OCI-LY1 (cell line): ENCODE measurements around the gene PTPRJ.

Experiments
- H2AFZ ChIP-seq: fragments of 200-600 bp; sonication (generic), shearing (Covaris generic); 2 replicates; pipeline ENCODE4 v1.6.0; 2014; ENCODE audit warnings: antibody characterized with exemption, mild to moderate bottlenecking, low read length
- H3F3A ChIP-seq: fragments of 200-600 bp; sonication (generic), shearing (Covaris generic); 2 replicates; pipeline ENCODE4 v1.6.0; 2014; ENCODE audit warnings: mild to moderate bottlenecking, antibody characterized with exemption, low read length, moderate library complexity; ENCODE audit not compliant: insufficient read depth
- H3K27ac ChIP-seq: fragments of 200-600 bp; sonication (generic); 2 replicates; pipeline ENCODE4 v1.5.1; 2014; ENCODE audit warnings: low read length, mixed run types, mild to moderate bottlenecking, low read depth; ENCODE audit not compliant: poor library complexity, severe bottlenecking
- H3K27me3 ChIP-seq: fragments of 200-600 bp; sonication (generic); 2 replicates; pipeline ENCODE4 v1.6.0; 2014; ENCODE audit warnings: antibody characterized with exemption, mild to moderate bottlenecking, low read length, moderate library complexity; ENCODE audit not compliant: insufficient read depth
- H3K36me3 ChIP-seq: fragments of 200-600 bp; sonication (generic); 2 replicates; pipeline ENCODE4 v1.6.1; 2014; ENCODE audit warnings: mild to moderate bottlenecking, antibody characterized with exemption, low read length, moderate library complexity, mixed read lengths; ENCODE audit not compliant: insufficient read depth
- H3K4me1 ChIP-seq: fragments of 200-600 bp; sonication (generic); 2 replicates; pipeline ENCODE4 v1.5.1; 2014; ENCODE audit warnings: mild to moderate bottlenecking, low read length, moderate library complexity; ENCODE audit not compliant: insufficient read depth, severe bottlenecking
- H3K4me2 ChIP-seq: fragments of 200-600 bp; sonication (generic), shearing (Covaris generic); 2 replicates; pipeline ENCODE4 v1.6.1; 2014; ENCODE audit warnings: low read length
- H3K4me3 ChIP-seq: fragments of 200-600 bp; sonication (generic); 2 replicates; pipeline ENCODE4 v1.5.1; 2014; ENCODE audit warnings: low read length, low read depth, mild to moderate bottlenecking, mixed read lengths; ENCODE audit not compliant: poor library complexity, severe bottlenecking
- H3K79me2 ChIP-seq: fragments of 200-600 bp; shearing (Covaris generic); 2 replicates; pipeline ENCODE4 v1.6.1; 2016; ENCODE audit warnings: mixed run types, low read length, mixed read lengths; ENCODE audit not compliant: insufficient read depth
- H3K9ac ChIP-seq: fragments of 200-600 bp; sonication (generic), shearing (Covaris generic); 2 replicates; pipeline ENCODE4 v1.6.1; 2014; ENCODE audit warnings: mild to moderate bottlenecking, low read length, mixed read lengths
- H3K9me2 ChIP-seq: fragments of 200-600 bp; sonication (generic), shearing (Covaris generic); 2 replicates; pipeline ENCODE4 v1.6.1; 2014; ENCODE audit warnings: low read depth, mild to moderate bottlenecking, low read length, mixed read lengths
- H3K9me3 ChIP-seq: fragments of 200-600 bp; shearing (Covaris generic); 2 replicates; pipeline ENCODE4 v1.6.1; 2014; ENCODE audit warnings: low read length, mixed read lengths
- H4K20me1 ChIP-seq: fragments of 200-600 bp; sonication (generic), shearing (Covaris generic); 2 replicates; pipeline ENCODE4 v1.6.0; 2016; ENCODE audit warnings: mild to moderate bottlenecking, low read length; ENCODE audit not compliant: insufficient read depth
- EZH2 ChIP-seq: fragments of 200-600 bp; sonication (generic), shearing (Covaris generic); IDR thresholded peaks from 2 replicates; pipeline ENCODE4 v1.8.0; 2017; ENCODE audit warnings: borderline replicate concordance, mixed run types, mild to moderate bottlenecking, antibody characterized with exemption, low read length, moderate library complexity, mixed read lengths
- TF ChIP-seq, protein P1 (sequence below): fragments of 200-600 bp; sonication (generic), shearing (Covaris generic); IDR thresholded peaks from 2 replicates; pipeline ENCODE4 v1.5.1; 2017; ENCODE audit warnings: mild to moderate bottlenecking, antibody characterized with exemption, low read length, moderate library complexity, mixed read lengths

Gene PTPRJ

DNA sequence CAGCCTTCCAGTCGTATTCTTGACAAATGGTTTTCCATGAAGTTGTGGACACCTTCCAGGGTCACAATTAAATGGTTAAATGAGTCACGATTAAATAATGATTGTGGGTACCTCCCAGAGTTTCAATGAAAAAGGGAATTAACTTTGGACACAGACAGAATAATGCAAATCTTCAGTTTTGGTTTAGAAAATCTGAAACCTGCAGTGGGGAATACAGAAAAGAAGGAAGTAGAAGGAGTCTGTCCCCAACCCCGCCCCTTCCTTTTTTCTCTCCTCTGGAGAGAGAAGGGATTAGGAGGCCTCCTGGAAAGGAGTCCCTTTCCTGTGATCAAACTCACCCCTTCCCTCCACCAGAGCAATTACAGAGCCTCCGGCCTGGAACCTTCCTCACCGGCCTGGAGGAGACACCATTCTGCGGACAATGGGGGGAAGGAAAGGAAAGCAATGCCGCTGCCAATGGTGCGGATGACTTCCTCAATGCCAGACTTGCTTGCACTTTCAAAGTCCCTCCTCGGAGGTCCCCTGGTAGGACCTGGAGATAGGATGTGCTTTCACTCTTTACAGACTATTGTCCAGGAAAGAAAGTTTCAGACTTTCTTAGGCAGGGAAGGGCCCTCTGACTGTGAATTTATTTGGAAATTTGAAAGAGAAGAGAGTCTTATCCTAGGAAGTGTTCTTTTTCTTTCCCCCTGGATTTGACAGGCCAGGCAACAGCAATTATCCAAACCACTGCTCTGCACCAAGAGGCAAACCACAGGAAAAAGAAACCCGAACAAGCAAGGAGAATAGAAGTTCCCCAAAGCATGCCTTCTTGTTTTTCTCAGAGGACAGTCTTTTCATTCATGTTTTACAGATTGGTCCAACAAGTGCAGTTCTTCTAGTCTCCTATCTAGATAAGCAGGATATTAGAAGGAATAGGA is 86.8 kb downstream of the PTPRJ start:
- no peaks in the 10 kb centered on the region for H3K9me2 ChIP-seq
- H3K9me3 ChIP-seq, result no peaks in the 10 kb centered on the region
- H3K9ac ChIP-seq, result no peak overlapping the region
- no peak overlapping the region for H3K4me2 ChIP-seq
- no peak overlapping the region for H3K4me3 ChIP-seq
- no peaks in the 10 kb centered on the region for H3K27me3 ChIP-seq
- TF ChIP-seq EZH2, result no peak
- TF ChIP-seq, protein P1, sequence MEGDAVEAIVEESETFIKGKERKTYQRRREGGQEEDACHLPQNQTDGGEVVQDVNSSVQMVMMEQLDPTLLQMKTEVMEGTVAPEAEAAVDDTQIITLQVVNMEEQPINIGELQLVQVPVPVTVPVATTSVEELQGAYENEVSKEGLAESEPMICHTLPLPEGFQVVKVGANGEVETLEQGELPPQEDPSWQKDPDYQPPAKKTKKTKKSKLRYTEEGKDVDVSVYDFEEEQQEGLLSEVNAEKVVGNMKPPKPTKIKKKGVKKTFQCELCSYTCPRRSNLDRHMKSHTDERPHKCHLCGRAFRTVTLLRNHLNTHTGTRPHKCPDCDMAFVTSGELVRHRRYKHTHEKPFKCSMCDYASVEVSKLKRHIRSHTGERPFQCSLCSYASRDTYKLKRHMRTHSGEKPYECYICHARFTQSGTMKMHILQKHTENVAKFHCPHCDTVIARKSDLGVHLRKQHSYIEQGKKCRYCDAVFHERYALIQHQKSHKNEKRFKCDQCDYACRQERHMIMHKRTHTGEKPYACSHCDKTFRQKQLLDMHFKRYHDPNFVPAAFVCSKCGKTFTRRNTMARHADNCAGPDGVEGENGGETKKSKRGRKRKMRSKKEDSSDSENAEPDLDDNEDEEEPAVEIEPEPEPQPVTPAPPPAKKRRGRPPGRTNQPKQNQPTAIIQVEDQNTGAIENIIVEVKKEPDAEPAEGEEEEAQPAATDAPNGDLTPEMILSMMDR, result no peak
- H3F3A ChIP-seq, result no peaks in the 10 kb centered on the region
- H3K27ac ChIP-seq, result no peak overlapping the region
- H2AFZ ChIP-seq, result no peak overlapping the region
- no peaks in the 10 kb centered on the region for H4K20me1 ChIP-seq
- H3K79me2 ChIP-seq, result peaks cover 38% of the 10 kb centered on the region
- H3K36me3 ChIP-seq, result peaks cover 65% of the 10 kb centered on the region
- H3K4me1 ChIP-seq, result peaks cover 18% of the 10 kb centered on the region

DNA sequence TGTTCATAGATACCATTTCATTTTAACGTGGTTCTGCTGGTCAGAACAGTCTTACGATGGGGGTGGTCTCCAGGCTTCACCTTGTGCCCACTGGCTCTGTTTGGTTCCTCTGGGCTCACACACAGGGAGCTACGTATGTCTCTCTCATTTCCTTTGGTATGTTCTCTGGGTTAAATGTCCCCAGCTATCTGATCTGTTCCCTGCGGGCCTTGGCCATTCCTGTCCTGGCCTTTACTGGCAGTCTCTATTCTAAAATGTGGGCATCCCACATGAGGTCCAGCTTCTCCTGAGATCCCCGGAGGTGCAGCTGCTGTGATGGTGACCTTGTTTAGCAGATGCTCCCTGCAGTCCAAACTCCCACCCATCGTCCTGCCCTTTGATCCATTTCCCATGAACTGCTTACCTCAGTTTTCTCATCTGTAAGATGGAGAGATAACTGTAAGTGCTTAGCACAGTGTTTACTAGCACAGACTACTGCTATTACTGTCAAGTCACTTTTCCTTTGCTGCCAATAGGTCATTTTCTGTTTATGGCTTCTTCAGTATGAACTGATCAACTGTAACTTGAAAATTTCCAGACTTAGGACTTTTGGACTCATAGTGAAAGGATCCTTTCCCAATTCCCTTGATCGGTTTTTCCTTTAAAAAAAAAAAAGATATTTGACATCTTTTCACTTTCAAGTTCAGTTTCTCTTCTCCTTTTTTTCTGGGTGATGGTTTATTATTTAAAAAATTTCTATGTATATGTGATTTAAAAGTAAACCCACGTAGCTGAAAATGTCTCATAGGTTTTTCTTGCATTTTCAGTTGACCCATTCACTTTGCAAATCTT is 92.9 kb downstream of the PTPRJ start:
- H3K79me2 ChIP-seq, result peaks cover 56% of the 10 kb centered on the region
- H2AFZ ChIP-seq, result no peak overlapping the region
- H3K27ac ChIP-seq, result peak overlapping the region; percentile 83
- no peaks in the 10 kb centered on the region for H4K20me1 ChIP-seq
- H3K4me3 ChIP-seq, result no peak overlapping the region
- H3K9me2 ChIP-seq, result no peaks in the 10 kb centered on the region
- peaks cover 55% of the 10 kb centered on the region for H3K4me1 ChIP-seq
- H3K9ac ChIP-seq, result peak overlapping the region; percentile 1; the same call in 1 of the 2 replicates
- H3K9me3 ChIP-seq, result no peaks in the 10 kb centered on the region
- peak overlapping the region; percentile 15; the same call in 1 of the 2 replicates for H3K4me2 ChIP-seq
- TF ChIP-seq EZH2, result no peak
- TF ChIP-seq, protein P1, result no peak
- peaks cover 43% of the 10 kb centered on the region for H3K36me3 ChIP-seq
- no peaks in the 10 kb centered on the region for H3K27me3 ChIP-seq
- no peaks in the 10 kb centered on the region for H3F3A ChIP-seq

DNA sequence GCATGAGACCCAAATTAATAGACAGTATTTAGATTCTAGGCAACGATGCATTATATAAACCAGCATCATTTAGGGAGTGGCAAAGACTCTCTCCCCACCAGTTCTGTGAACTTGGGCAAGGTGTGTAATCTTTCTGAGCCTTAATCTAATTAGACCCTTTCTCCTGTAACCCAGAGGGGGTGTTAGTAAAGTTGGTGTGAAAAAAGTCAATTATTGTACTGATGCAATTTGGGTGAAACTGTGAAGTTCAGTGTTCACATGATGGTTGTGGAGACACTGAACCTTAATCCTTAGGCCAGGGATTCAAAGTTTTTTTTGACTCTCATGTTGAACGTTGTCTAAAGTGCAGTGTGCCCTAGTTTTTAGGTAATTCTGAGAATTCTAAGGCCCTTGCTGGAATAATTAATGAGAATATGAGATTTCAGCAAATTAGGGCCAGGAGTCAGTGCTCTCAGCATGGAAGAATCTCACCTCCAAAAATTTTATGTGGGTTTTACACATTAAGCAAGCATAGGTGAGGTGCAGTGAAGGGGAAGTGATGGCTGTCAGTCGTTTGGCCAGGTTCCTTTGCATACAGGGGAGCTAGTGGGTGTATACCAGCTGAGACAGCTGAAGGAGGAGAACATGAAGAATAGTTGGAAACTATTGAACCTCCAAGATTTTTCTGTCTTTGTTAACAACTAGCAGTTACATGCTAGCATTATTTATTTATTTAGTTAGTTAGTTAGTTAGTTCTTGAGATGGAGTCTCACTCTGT is 94.2 kb downstream of the PTPRJ start:
- Histone ChIP-seq H3F3A (no peaks in the 10 kb centered on the region), H3K9me2 (no peaks in the 10 kb centered on the region), H3K36me3 (peaks cover 32% of the 10 kb centered on the region), H3K27me3 (no peaks in the 10 kb centered on the region), H3K9ac (peak overlapping the region; percentile 22), H3K4me3 (no peak overlapping the region), H3K9me3 (no peaks in the 10 kb centered on the region), H4K20me1 (no peaks in the 10 kb centered on the region), H3K4me1 (peaks cover 69% of the 10 kb centered on the region), H2AFZ (no peak overlapping the region), H3K4me2 (peak overlapping the region; percentile 50; the same call in 1 of the 2 replicates), H3K27ac (peak overlapping the region; percentile 83), H3K79me2 (peaks cover 65% of the 10 kb centered on the region)
- no peak for TF ChIP-seq EZH2
- TF ChIP-seq, protein P1, result no peak
